OCI-LY1 (cell line): ENCODE data around the gene KHDC4.
"Not testable (repeated sequence)": the region's sequence is repeated elsewhere in the genome, so short reads cannot be mapped to it uniquely, and the experiment has no call there.

Source experiments
- H2AFZ ChIP-seq: fragments of 200-600 bp; sonication (generic), shearing (Covaris generic); 2 replicates; pipeline ENCODE4 v1.6.0; 2014; ENCODE audit warnings: antibody characterized with exemption, mild to moderate bottlenecking, low read length
- H3F3A ChIP-seq: fragments of 200-600 bp; sonication (generic), shearing (Covaris generic); 2 replicates; pipeline ENCODE4 v1.6.0; 2014; ENCODE audit warnings: mild to moderate bottlenecking, antibody characterized with exemption, low read length, moderate library complexity; ENCODE audit not compliant: insufficient read depth
- H3K27ac ChIP-seq: fragments of 200-600 bp; sonication (generic); 2 replicates; pipeline ENCODE4 v1.5.1; 2014; ENCODE audit warnings: low read length, mixed run types, mild to moderate bottlenecking, low read depth; ENCODE audit not compliant: poor library complexity, severe bottlenecking
- H3K27me3 ChIP-seq: fragments of 200-600 bp; sonication (generic); 2 replicates; pipeline ENCODE4 v1.6.0; 2014; ENCODE audit warnings: antibody characterized with exemption, mild to moderate bottlenecking, low read length, moderate library complexity; ENCODE audit not compliant: insufficient read depth
- H3K36me3 ChIP-seq: fragments of 200-600 bp; sonication (generic); 2 replicates; pipeline ENCODE4 v1.6.1; 2014; ENCODE audit warnings: mild to moderate bottlenecking, antibody characterized with exemption, low read length, moderate library complexity, mixed read lengths; ENCODE audit not compliant: insufficient read depth
- H3K4me1 ChIP-seq: fragments of 200-600 bp; sonication (generic); 2 replicates; pipeline ENCODE4 v1.5.1; 2014; ENCODE audit warnings: mild to moderate bottlenecking, low read length, moderate library complexity; ENCODE audit not compliant: insufficient read depth, severe bottlenecking
- H3K4me2 ChIP-seq: fragments of 200-600 bp; sonication (generic), shearing (Covaris generic); 2 replicates; pipeline ENCODE4 v1.6.1; 2014; ENCODE audit warnings: low read length
- H3K4me3 ChIP-seq: fragments of 200-600 bp; sonication (generic); 2 replicates; pipeline ENCODE4 v1.5.1; 2014; ENCODE audit warnings: low read length, low read depth, mild to moderate bottlenecking, mixed read lengths; ENCODE audit not compliant: poor library complexity, severe bottlenecking
- H3K79me2 ChIP-seq: fragments of 200-600 bp; shearing (Covaris generic); 2 replicates; pipeline ENCODE4 v1.6.1; 2016; ENCODE audit warnings: mixed run types, low read length, mixed read lengths; ENCODE audit not compliant: insufficient read depth
- H3K9ac ChIP-seq: fragments of 200-600 bp; sonication (generic), shearing (Covaris generic); 2 replicates; pipeline ENCODE4 v1.6.1; 2014; ENCODE audit warnings: mild to moderate bottlenecking, low read length, mixed read lengths
- H3K9me2 ChIP-seq: fragments of 200-600 bp; sonication (generic), shearing (Covaris generic); 2 replicates; pipeline ENCODE4 v1.6.1; 2014; ENCODE audit warnings: low read depth, mild to moderate bottlenecking, low read length, mixed read lengths
- H3K9me3 ChIP-seq: fragments of 200-600 bp; shearing (Covaris generic); 2 replicates; pipeline ENCODE4 v1.6.1; 2014; ENCODE audit warnings: low read length, mixed read lengths
- H4K20me1 ChIP-seq: fragments of 200-600 bp; sonication (generic), shearing (Covaris generic); 2 replicates; pipeline ENCODE4 v1.6.0; 2016; ENCODE audit warnings: mild to moderate bottlenecking, low read length; ENCODE audit not compliant: insufficient read depth
- EZH2 ChIP-seq: fragments of 200-600 bp; sonication (generic), shearing (Covaris generic); IDR thresholded peaks from 2 replicates; pipeline ENCODE4 v1.8.0; 2017; ENCODE audit warnings: borderline replicate concordance, mixed run types, mild to moderate bottlenecking, antibody characterized with exemption, low read length, moderate library complexity, mixed read lengths
- TF ChIP-seq, protein P1 (sequence below): fragments of 200-600 bp; sonication (generic), shearing (Covaris generic); IDR thresholded peaks from 2 replicates; pipeline ENCODE4 v1.5.1; 2017; ENCODE audit warnings: mild to moderate bottlenecking, antibody characterized with exemption, low read length, moderate library complexity, mixed read lengths

KHDC4 gene

DNA sequence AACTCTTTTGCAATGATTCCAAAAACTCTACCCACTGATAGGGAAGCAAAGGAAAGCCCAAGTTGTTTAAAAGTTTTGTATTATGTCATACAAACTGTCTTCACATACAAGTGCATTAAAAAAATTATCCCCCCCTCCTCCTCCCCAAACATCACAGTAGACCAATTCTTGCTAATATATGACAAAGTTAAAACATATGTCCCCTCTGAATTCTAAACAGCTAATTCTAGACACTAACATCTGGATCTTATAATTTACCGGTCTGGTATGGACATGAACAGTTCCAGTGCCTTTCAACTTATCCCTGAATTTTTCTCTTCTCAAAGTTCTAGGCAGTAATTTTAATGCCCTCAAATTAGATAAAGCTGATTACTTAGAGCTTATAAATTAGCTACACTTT is 36.5 kb downstream of the KHDC4 start:
- Histone ChIP-seq H3K27me3 (no peaks in the 10 kb centered on the region), H3K79me2 (no peaks in the 10 kb centered on the region), H3K4me2 (no peak overlapping the region), H3K9me3 (no peaks in the 10 kb centered on the region), H3K9ac (no peak overlapping the region), H4K20me1 (0 out of 2 replicates have a peak, but pooled peaks cover 2% of the 10 kb centered on the region), H3K27ac (no peak overlapping the region), H2AFZ (no peak overlapping the region), H3K4me3 (no peak overlapping the region), H3K36me3 (peaks cover 53% of the 10 kb centered on the region), H3K9me2 (no peaks in the 10 kb centered on the region), H3F3A (peaks cover 5% of the 10 kb centered on the region), H3K4me1 (no peaks in the 10 kb centered on the region)
- no peak for TF ChIP-seq EZH2
- TF ChIP-seq, protein P1, sequence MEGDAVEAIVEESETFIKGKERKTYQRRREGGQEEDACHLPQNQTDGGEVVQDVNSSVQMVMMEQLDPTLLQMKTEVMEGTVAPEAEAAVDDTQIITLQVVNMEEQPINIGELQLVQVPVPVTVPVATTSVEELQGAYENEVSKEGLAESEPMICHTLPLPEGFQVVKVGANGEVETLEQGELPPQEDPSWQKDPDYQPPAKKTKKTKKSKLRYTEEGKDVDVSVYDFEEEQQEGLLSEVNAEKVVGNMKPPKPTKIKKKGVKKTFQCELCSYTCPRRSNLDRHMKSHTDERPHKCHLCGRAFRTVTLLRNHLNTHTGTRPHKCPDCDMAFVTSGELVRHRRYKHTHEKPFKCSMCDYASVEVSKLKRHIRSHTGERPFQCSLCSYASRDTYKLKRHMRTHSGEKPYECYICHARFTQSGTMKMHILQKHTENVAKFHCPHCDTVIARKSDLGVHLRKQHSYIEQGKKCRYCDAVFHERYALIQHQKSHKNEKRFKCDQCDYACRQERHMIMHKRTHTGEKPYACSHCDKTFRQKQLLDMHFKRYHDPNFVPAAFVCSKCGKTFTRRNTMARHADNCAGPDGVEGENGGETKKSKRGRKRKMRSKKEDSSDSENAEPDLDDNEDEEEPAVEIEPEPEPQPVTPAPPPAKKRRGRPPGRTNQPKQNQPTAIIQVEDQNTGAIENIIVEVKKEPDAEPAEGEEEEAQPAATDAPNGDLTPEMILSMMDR: no peak

DNA sequence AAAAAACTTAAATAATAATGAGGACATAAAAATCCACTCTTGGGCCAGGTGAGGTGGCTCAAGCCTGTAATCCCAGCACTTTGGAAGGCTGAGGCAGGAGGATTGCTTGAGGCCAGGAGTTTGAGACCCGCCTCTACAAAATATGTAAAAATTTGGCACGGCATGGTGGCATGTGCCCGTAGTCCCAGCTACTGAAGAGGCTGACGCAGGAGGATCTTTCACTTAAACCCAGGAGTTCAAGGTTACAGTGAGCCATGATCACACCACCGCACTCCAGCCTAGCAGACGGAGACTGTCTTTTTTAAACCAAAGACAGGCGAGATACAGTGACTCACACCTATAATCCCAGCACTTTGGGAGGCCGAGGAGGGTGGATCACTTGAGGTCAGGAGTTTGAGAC is 37.7 kb downstream of the KHDC4 start:
- not testable (repeated sequence) for H3K27ac ChIP-seq

DNA sequence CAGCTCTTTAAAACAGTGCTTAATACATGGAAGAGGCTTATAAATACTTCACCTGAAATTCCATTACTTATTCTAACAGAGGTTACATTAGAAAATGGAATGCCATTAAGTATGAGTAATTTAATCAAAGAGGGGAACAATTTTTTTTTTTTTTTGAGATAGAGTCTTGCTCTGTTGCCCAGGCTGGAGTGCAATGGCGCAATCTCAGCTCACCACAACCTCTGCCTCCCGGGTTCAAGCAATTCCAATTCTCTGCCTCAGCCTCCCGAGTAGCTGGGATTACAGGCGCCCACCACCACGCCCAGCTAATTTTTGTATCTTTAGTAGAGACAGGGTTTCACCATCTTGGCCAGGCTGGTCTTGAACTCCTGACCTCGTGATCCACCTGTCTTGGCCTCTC is 38.6 kb downstream of the KHDC4 start:
- H3K27ac ChIP-seq, H3K79me2 ChIP-seq, H3K4me1 ChIP-seq, H3K27me3 ChIP-seq, H3K9me3 ChIP-seq, H2AFZ ChIP-seq, H3K4me3 ChIP-seq, H3K4me2 ChIP-seq, H3F3A ChIP-seq, H3K9ac ChIP-seq, H3K9me2 ChIP-seq, H4K20me1 ChIP-seq: not testable (repeated sequence)
- peaks cover 39% of the 10 kb centered on the region for H3K36me3 ChIP-seq

More for the DNA sequence above, 37.7 kb downstream of the KHDC4 start:
- H3K4me2 ChIP-seq, H3K4me3 ChIP-seq, H3K9me2 ChIP-seq, H3K27me3 ChIP-seq, H3F3A ChIP-seq, H2AFZ ChIP-seq, H3K9ac ChIP-seq, H3K79me2 ChIP-seq, H4K20me1 ChIP-seq, H3K9me3 ChIP-seq, H3K4me1 ChIP-seq: not testable (repeated sequence)
- peaks cover 48% of the 10 kb centered on the region for H3K36me3 ChIP-seq

DNA sequence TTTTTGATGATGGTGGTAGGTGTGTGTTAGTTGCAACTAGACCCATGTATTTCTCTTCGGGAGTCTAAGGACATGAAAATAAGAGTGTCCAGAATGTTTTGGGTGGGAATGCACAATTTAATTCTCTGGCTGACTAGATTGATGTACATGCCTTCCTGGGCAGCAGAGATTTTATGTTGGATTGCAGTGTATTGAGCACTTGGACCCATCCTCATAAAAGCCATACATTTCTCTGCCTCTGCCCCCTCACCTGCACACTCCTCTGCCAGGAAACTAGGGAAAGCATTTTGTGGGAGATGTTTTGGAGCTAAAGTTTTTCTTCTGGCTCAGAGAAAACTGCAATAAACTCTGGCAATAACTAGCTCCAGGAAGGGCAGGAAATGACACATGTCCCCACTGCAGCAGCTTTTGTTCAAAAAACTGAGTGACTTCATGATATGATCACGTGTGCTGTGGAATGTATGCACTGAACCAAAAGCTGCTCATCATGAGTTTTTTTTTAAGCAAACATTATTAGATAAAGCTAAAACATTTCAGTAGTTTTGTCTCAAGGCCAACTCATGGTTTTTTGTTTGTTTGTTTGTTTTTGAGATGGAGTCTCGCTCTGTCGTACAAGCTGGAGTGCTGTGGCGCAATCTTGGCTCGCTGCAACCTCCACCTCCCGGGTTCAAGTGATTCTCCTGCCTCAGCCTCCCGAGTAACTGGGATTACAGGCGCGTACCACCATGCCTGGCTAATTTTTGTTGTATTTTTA is 40.6 kb downstream of the KHDC4 start:
- Histone ChIP-seq H4K20me1 (no peaks in the 10 kb centered on the region), H3K79me2 (no peaks in the 10 kb centered on the region), H3K27me3 (no peaks in the 10 kb centered on the region), H3K4me3 (no peak overlapping the region), H3K4me2 (no peak overlapping the region), H3K9ac (no peak overlapping the region), H2AFZ (no peak overlapping the region), H3K36me3 (peaks cover 19% of the 10 kb centered on the region), H3K9me3 (no peaks in the 10 kb centered on the region), H3K27ac (no peak overlapping the region), H3K9me2 (no peaks in the 10 kb centered on the region), H3F3A (peaks cover 5% of the 10 kb centered on the region; the same call in 1 of the 2 replicates), H3K4me1 (no peaks in the 10 kb centered on the region)
- TF ChIP-seq EZH2: no peak
- TF ChIP-seq, protein P1: no peak
